GM21515 (cell line): ENCODE measurements around the gene PPP2R3C.
"Not testable (repeated sequence)": the region's sequence is repeated elsewhere in the genome, so short reads cannot be mapped to it uniquely, and the experiment has no call there.

Experiments
- ATAC-seq: cut with Tn5 transposase; IDR thresholded peaks from one replicate; pipeline ENCODE4 v1.9.1; 2021; ENCODE audit not compliant: unreplicated experiment

The PPP2R3C gene

GRCh38 chr14:35065731-35066130 is 56.1 kb downstream of the PPP2R3C start:
- ATAC-seq = not testable (repeated sequence)

DNA sequence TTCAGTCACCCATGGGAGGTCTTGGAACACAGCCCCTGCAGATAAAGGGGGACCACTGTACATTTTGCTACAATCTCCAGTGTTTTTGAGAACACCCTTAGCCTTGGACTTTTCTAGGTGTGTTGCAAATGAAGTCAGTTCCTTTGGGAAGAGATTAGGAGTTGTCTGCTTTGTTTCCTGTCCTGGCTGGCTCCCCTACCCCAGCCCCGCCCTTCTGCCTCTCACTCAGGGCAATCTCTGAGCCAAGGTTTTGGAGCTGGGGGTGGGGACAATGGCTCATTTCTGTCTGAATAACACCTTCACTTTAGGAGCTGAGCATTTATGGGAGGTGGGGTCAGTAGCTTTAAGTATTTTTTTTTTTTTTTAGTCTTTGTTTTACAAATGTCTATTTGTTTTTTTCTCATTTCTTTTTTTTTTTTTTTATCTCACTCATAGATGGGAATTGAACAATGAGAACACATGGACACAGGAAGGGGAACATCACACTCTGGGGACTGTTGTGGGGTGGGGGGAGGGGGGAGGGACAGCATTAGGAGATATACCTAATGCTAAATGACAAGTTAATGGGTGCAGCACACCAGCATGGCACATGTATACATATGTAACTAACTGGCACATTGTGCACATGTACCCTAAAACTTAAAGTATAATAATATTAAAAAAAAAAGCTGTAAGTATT is 60.5 kb downstream of the PPP2R3C start:
- ATAC-seq = not testable (repeated sequence)

DNA sequence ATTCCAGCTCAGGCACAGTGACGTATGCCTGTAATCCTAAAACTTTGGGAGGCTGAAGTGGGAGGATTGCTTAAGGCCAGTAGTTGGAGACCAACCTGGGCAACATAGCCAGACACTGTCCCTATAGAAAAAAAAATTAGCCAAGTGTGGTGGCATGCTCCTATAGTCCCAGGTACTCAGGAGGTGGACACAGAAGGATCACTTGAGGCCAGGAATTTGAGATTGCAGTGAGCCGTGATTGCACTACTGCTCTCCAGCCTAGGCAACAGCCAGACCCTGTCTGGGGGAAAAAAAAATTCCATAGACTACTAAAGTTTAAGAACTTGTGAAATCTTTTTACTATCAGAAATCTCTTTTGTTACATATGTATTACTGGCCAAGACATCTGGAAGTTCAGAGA is 69.2 kb downstream of the PPP2R3C start:
- ATAC-seq = no peak

- no peak for ATAC-seq
Observed at GRCh38 chr14:35051796-35052195, 70.0 kb downstream of the PPP2R3C start.

DNA sequence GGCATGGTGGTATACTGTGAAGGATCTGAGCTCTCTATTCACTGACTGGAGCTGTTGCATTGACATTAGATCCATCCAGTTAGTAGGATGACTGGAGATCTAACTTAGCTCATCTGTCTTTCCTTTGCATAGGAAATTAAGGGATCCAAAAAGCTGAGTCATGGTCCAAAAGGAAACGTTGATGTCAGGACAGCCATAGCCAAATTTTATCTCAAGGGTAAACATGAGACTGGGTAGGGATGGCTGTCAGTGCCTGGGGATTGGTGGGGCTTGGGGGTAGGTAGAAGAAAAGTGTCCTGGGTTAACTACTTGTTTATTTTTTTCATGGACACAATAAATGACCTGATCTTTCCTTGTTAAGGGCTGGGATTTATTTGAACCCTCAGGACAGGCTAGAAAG is 71.1 kb downstream of the PPP2R3C start:
- no peak for ATAC-seq

- ATAC-seq = no peak
Observed at GRCh38 chr14:35047976-35048513, 73.7 kb downstream of the PPP2R3C start.

DNA sequence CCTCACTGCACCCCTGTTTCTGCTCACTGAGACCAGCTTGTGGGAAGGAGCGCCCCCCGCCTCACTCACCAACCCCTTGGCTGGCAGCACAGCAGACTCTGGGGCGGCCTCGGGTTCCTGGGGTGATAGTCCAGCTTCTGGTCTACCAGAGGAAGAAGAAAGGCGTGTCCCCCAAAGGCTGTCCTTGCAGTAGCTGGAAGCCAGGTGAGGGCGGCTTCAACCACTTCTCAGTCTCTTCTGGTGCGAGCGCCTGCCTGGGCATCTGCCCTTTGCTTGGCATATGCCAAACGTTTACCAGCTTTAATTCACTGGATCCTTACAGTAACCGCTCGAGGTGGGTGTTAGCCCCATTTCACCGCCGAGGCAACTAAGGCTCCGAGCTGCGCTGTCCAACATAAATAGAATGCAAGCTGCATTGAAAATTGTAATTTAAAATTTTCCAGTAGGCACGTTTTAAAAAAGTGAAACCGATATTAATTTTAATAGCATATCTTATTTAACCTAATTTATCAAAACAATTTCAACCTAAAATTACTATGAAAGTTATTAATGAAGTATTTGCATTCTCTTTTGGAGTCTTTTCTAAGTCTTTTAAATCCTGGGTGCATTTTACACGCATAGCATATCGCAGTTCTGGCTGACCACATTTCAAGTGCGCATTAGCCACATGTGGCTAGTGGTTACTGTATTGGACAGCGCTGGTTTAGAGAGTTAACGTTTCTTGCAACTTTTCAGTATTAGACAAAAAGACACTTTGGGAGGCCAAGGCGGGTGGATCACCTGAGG is 74.8 kb downstream of the PPP2R3C start:
- no peak for ATAC-seq

DNA sequence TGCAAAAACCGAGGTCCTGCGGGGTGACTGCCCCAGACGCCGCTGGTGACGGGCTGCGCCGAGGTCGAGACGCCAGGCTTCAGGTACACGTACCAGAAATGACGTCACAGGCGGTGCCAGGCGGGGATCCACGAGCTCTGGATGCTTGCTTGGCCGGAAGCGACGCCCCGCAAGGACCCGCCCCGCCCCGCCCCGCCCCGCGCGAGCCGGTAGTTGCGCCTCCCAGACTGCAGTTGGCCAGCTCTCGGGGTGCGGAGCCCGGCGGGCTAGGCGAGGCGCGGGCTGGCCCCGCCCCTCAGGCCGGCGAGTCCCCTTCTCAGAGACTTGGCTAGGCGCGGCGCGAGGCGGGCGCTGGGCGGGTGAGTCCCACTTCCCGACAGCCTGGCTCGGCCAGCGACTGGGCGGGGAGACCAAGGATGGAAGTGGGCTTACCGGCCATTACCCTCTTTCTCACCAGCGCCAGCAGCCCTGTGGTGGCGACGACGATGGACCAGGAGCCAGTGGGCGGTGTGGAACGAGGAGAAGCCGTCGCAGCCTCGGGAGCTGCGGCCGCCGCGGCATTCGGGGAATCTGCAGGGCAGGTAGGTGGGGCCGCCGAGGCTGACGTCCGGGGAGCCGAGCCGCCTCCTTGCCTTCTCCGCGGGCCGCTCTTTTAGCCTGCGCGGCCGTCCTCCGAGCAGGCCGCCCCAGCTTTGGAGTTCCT is 75.6 kb downstream of the PPP2R3C start, which contains the start of gene FAM177A1:
Gene FAM177A1 (plus strand): TSS at position 225 of the 703 bp plus-strand sequence. CDS start 192 bp downstream, at position 417.
- peak; percentile 94 for ATAC-seq

DNA sequence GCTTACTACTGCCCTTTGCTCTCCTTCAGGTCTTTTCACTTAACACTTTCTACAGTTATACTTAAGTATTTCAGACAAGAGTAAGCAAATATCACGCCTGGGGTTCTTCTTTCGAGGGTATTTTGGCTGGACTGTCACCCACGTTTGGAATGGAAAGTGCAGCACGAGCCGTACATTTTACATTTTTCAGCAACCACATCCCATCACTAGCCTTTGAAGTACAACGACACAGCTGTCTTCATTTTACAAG is 76.1 kb downstream of the PPP2R3C start:
- no peak for ATAC-seq

DNA sequence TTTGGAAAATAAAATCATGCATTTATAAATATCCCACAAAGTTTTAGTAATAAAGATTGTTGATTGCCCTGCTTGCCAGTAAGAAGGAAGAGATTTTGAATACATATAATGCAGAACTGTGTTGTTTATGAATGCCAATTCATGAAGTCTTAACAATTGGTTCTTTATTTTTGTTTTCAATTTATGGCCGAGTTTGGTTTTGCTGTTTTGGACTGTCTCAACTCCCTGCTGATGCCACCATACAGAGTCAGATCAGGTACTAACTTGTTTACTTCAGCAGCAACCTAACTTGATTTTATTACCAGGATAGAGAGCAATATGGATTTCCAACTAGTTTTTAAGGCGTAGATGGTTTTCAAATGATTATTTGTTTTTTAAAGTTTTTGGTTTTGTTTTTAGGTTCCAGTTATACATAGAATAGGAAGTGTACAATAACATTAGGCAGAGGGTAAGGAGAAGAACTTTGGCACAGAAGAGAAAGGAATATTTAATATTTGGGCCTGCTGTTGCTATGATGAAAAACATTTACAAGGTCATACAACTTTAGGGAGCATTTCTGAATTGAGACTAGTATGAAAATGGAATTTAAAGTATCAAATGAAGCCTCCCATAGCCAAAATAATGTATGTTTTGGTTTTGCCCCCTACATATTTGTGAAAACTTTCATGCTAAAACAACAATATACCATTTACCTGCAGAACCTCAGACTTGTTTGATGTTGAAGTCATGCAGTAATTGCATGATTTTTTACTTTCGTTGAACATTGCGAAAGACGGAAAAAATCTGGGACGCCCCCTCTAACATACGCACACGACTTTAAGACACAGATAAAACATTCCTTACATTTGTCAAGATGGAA is 76.6 kb downstream of the PPP2R3C start:
- no peak for ATAC-seq

DNA sequence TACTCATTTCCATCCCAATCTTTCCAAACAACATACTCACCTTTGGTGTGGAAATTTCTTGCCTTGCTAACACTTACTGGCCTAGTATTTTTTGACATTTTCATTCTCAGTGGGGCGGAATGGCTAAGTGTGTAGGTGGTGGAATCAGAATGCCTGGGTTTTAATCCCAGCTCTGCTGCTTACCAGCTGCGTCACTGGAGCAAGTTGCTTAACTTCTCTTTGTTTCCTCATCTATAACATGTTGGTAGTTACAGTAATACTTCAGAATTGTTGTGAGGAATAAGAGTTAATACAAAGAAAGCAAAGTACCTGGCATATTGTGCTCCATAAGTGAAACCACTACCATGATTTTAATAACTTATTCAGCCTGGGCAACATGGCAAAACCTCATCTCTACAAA is 78.7 kb downstream of the PPP2R3C start:
- no peak for ATAC-seq

DNA sequence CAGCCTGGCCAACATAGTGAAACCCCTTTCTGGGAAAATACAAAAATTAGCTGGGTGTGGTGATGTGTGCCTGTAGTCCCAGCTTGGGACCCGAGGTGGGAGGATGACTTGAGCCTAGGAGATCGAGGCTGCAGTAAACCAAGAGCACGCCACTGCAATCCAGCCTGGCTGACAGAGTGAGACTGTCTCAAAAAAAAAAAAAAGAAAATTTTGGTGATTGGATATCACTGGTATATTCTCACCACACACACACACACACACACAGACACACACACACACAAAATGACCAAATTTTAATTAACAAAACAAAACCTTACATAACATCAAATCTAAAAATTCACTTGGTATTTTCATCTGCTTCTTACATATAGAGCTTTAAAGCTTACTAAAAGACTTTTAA is 79.2 kb downstream of the PPP2R3C start:
- ATAC-seq = no peak

DNA sequence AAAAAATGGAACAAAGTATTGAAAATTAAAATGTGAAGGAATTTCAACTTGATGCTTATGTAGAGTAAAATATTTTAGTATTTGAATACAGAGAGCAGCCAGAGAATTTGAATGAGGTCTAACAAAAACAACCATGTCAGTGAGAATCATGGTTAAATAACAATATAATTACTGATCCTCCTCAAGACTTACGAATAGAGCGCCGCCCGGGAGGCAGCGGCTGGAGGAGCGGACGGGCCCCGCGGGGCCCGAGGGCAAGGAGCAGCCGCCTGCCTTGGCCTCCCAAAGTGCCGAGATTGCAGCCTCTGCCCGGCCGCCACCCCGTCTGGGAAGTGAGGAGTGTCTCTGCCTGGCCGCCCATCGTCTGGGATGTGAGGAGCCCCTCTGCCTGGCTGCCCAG is 83.5 kb downstream of the PPP2R3C start:
- not testable (repeated sequence) for ATAC-seq
